OCI-LY1 (cell line): ENCODE data around the gene ADGRL2.

Experiments
- H2AFZ ChIP-seq: fragments of 200-600 bp; sonication (generic), shearing (Covaris generic); 2 replicates; pipeline ENCODE4 v1.6.0; 2014; ENCODE audit warnings: antibody characterized with exemption, mild to moderate bottlenecking, low read length
- H3F3A ChIP-seq: fragments of 200-600 bp; sonication (generic), shearing (Covaris generic); 2 replicates; pipeline ENCODE4 v1.6.0; 2014; ENCODE audit warnings: mild to moderate bottlenecking, antibody characterized with exemption, low read length, moderate library complexity; ENCODE audit not compliant: insufficient read depth
- H3K27ac ChIP-seq: fragments of 200-600 bp; sonication (generic); 2 replicates; pipeline ENCODE4 v1.5.1; 2014; ENCODE audit warnings: low read length, mixed run types, mild to moderate bottlenecking, low read depth; ENCODE audit not compliant: poor library complexity, severe bottlenecking
- H3K27me3 ChIP-seq: fragments of 200-600 bp; sonication (generic); 2 replicates; pipeline ENCODE4 v1.6.0; 2014; ENCODE audit warnings: antibody characterized with exemption, mild to moderate bottlenecking, low read length, moderate library complexity; ENCODE audit not compliant: insufficient read depth
- H3K36me3 ChIP-seq: fragments of 200-600 bp; sonication (generic); 2 replicates; pipeline ENCODE4 v1.6.1; 2014; ENCODE audit warnings: mild to moderate bottlenecking, antibody characterized with exemption, low read length, moderate library complexity, mixed read lengths; ENCODE audit not compliant: insufficient read depth
- H3K4me1 ChIP-seq: fragments of 200-600 bp; sonication (generic); 2 replicates; pipeline ENCODE4 v1.5.1; 2014; ENCODE audit warnings: mild to moderate bottlenecking, low read length, moderate library complexity; ENCODE audit not compliant: insufficient read depth, severe bottlenecking
- H3K4me2 ChIP-seq: fragments of 200-600 bp; sonication (generic), shearing (Covaris generic); 2 replicates; pipeline ENCODE4 v1.6.1; 2014; ENCODE audit warnings: low read length
- H3K4me3 ChIP-seq: fragments of 200-600 bp; sonication (generic); 2 replicates; pipeline ENCODE4 v1.5.1; 2014; ENCODE audit warnings: low read length, low read depth, mild to moderate bottlenecking, mixed read lengths; ENCODE audit not compliant: poor library complexity, severe bottlenecking
- H3K79me2 ChIP-seq: fragments of 200-600 bp; shearing (Covaris generic); 2 replicates; pipeline ENCODE4 v1.6.1; 2016; ENCODE audit warnings: mixed run types, low read length, mixed read lengths; ENCODE audit not compliant: insufficient read depth
- H3K9ac ChIP-seq: fragments of 200-600 bp; sonication (generic), shearing (Covaris generic); 2 replicates; pipeline ENCODE4 v1.6.1; 2014; ENCODE audit warnings: mild to moderate bottlenecking, low read length, mixed read lengths
- H3K9me2 ChIP-seq: fragments of 200-600 bp; sonication (generic), shearing (Covaris generic); 2 replicates; pipeline ENCODE4 v1.6.1; 2014; ENCODE audit warnings: low read depth, mild to moderate bottlenecking, low read length, mixed read lengths
- H3K9me3 ChIP-seq: fragments of 200-600 bp; shearing (Covaris generic); 2 replicates; pipeline ENCODE4 v1.6.1; 2014; ENCODE audit warnings: low read length, mixed read lengths
- H4K20me1 ChIP-seq: fragments of 200-600 bp; sonication (generic), shearing (Covaris generic); 2 replicates; pipeline ENCODE4 v1.6.0; 2016; ENCODE audit warnings: mild to moderate bottlenecking, low read length; ENCODE audit not compliant: insufficient read depth
- EZH2 ChIP-seq: fragments of 200-600 bp; sonication (generic), shearing (Covaris generic); IDR thresholded peaks from 2 replicates; pipeline ENCODE4 v1.8.0; 2017; ENCODE audit warnings: borderline replicate concordance, mixed run types, mild to moderate bottlenecking, antibody characterized with exemption, low read length, moderate library complexity, mixed read lengths
- TF ChIP-seq, protein P1 (sequence below): fragments of 200-600 bp; sonication (generic), shearing (Covaris generic); IDR thresholded peaks from 2 replicates; pipeline ENCODE4 v1.5.1; 2017; ENCODE audit warnings: mild to moderate bottlenecking, antibody characterized with exemption, low read length, moderate library complexity, mixed read lengths

The ADGRL2 gene

DNA sequence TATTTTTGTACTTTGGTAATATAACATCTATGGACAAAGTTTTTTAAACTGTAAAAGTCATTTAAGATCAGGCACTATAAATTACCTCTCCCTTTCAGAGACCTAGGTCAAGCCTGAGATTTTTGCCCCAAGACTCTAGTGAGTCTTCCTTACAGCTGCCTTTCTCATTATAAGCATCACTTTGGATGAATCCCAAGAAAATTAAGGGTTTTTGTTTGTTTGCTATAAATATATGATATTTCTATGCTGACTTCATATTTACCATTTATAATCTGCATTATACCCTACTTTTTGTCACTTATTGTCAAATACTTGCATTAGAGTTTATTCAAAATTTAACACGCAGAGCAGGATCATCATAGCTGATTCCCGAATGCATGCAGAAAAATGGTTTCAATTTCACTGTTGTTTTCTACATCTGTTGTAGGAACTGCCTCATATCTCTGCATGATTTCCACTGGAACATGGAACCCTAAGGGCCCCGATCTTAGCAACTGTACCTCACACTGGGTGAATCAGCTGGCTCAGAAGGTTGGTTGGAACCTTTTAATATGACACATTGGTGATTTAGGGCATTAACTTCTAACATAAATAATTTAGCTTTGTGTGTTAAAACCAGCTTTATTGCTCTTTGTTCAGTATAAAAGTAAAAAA lies 150.0 kb downstream of the ADGRL2 start:
- Histone ChIP-seq H3K9me2 (no peaks in the 10 kb centered on the region), H3K36me3 (no peaks in the 10 kb centered on the region), H3K9ac (no peak overlapping the region), H3K27ac (no peak overlapping the region), H4K20me1 (no peaks in the 10 kb centered on the region), H2AFZ (no peak overlapping the region), H3K4me1 (no peaks in the 10 kb centered on the region), H3K27me3 (no peaks in the 10 kb centered on the region), H3F3A (no peaks in the 10 kb centered on the region), H3K4me3 (no peak overlapping the region), H3K9me3 (no peaks in the 10 kb centered on the region), H3K4me2 (no peak overlapping the region), H3K79me2 (no peaks in the 10 kb centered on the region)
- no peak for TF ChIP-seq EZH2
- TF ChIP-seq, protein P1, sequence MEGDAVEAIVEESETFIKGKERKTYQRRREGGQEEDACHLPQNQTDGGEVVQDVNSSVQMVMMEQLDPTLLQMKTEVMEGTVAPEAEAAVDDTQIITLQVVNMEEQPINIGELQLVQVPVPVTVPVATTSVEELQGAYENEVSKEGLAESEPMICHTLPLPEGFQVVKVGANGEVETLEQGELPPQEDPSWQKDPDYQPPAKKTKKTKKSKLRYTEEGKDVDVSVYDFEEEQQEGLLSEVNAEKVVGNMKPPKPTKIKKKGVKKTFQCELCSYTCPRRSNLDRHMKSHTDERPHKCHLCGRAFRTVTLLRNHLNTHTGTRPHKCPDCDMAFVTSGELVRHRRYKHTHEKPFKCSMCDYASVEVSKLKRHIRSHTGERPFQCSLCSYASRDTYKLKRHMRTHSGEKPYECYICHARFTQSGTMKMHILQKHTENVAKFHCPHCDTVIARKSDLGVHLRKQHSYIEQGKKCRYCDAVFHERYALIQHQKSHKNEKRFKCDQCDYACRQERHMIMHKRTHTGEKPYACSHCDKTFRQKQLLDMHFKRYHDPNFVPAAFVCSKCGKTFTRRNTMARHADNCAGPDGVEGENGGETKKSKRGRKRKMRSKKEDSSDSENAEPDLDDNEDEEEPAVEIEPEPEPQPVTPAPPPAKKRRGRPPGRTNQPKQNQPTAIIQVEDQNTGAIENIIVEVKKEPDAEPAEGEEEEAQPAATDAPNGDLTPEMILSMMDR: no peak

DNA sequence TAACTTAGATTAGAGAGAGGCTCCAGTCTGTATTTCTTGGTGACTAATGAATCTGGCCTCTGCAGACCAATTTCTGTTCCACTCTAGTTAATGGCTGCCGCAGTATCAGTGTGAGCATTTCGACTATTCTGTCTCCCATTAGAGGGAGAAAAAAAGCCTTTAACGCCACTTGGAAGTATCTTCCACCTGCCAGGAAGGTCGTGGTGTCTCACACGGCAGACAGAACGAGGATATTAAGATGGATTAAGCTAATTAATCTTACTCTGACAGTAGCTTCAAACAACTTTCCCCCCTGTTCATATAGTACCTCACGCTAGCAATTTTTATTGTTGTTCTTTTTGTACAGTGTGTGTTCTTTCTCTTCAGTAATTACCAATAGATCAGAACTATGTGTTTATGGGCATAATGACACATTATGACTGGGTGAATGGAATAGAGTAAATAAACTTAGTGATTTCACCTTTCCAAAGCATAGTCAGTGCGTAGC lies 153.8 kb downstream of the ADGRL2 start:
- Histone ChIP-seq H3K9me2 (no peaks in the 10 kb centered on the region), H3K4me2 (no peak overlapping the region), H3K9ac (no peak overlapping the region), H3K79me2 (no peaks in the 10 kb centered on the region), H3F3A (no peaks in the 10 kb centered on the region), H2AFZ (no peak overlapping the region), H3K4me3 (no peak overlapping the region), H3K27ac (no peak overlapping the region), H3K4me1 (no peaks in the 10 kb centered on the region), H4K20me1 (no peaks in the 10 kb centered on the region), H3K27me3 (no peaks in the 10 kb centered on the region), H3K9me3 (no peaks in the 10 kb centered on the region), H3K36me3 (no peaks in the 10 kb centered on the region)
- TF ChIP-seq, protein P1: no peak
- no peak for TF ChIP-seq EZH2

DNA sequence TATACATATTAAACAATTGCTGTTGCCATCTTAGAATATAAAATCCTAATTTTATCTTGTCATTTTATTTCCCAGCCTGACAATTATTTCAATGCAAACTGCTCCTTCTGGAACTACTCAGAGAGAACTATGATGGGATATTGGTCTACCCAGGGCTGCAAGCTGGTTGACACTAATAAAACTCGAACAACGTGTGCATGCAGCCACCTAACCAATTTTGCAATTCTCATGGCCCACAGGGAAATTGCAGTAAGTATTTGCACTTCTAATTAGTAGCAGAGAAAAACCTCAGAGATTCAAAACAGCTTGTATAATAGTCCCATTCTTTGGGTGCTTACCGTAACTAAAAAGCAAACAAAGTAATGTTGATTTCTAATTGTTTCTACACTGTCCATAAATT lies 167.2 kb downstream of the ADGRL2 start:
- H4K20me1 ChIP-seq: no peaks in the 10 kb centered on the region
- H3K9me2 ChIP-seq: no peaks in the 10 kb centered on the region
- no peak overlapping the region for H3K4me2 ChIP-seq
- H2AFZ ChIP-seq: no peak overlapping the region
- H3K27ac ChIP-seq: no peak overlapping the region
- no peaks in the 10 kb centered on the region for H3F3A ChIP-seq
- H3K36me3 ChIP-seq: no peaks in the 10 kb centered on the region
- TF ChIP-seq EZH2: no peak
- TF ChIP-seq, protein P1: no peak
- no peaks in the 10 kb centered on the region for H3K4me1 ChIP-seq
- H3K4me3 ChIP-seq: no peak overlapping the region
- no peaks in the 10 kb centered on the region for H3K27me3 ChIP-seq
- H3K9ac ChIP-seq: no peak overlapping the region
- H3K9me3 ChIP-seq: no peaks in the 10 kb centered on the region
- no peaks in the 10 kb centered on the region for H3K79me2 ChIP-seq
